ENCODE results near the gene BAIAP2. TPM values are rescaled to one million over a fixed set of nuclear protein-coding genes. Genes with fewer than 3 reads are reported as not detected.

Gene BAIAP2
- total RNA-seq, 1 donor from 2014 or later, result 48.9 TPM

DNA sequence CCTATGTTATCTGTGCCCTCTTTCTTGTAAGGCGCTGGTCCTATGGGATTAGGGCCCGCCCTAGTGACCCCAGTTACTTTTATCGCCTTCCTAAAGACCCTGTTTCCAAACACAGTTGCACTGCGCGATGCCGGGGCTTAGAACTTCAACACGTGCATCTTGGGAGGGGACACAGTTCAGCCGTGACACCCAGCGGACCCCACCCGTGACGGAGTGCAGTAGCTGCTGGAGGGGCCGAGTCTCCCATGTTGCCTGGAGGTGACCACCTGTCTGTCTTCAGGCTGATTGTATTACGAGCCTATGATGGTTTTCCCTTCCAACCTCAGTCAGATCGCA is 9.4 kb downstream of the BAIAP2 start:
- H3K4me3 Mint-ChIP-seq, result peak overlapping the region; percentile 16
- no peaks in the 10 kb centered on the region for H3K36me3 Mint-ChIP-seq
- peaks cover 55% of the 10 kb centered on the region for H3K4me1 Mint-ChIP-seq
- no peaks in the 10 kb centered on the region for H3K27me3 Mint-ChIP-seq (ENCODE audit: low read depth)
- TF ChIP-seq CTCF (IDR thresholded peaks at IDR 0.05; ENCODE audit: unreplicated experiment), result no peak
- no peaks in the 10 kb centered on the region for H3K9me3 Mint-ChIP-seq
- peak overlapping the region; percentile 98 for H3K27ac Mint-ChIP-seq
- no peak for DNase-seq (ENCODE audit: low spot score in 2 of 2, unreplicated experiment in 2 of 2)

DNA sequence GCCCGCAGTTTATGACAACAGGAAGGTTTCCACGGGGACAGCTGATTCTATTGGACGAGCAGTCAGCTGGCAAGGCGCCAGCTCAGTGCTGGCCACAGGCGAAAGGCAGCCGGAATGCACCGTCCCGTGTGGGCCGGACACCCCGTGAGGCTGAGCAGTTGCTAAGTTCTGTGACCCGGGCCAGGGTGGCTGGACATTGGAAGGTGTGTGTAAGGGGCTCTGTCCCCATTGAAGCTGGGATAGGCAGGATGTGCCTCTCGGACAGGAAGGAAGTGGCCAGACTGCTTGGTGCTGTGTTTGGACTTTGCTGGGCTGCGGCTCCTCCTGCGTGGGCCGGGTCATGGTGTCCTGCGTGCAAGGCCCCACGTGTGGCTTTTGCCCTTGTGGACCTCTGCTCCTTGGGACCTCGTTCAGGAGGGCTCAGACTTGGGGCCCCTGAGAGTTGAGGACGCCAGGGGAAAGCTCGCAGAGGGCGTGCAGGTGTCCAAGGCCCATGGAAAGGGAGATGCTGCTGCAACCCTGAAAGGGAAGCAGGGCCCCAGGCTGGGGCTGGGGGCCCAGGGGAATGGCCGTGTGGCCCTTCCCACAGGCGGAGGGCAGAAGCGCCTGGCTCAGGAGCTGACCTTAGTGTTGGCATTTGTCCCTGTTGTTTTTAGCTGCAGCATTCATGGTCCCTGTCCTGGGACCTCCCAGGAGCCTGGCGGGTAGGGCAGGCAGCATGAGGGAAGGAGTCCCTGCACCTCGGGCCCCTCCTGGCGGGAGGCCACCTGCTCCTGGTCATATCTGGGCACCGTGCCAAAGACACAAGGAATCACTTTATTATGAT is 10.0 kb downstream of the BAIAP2 start:
- Mint-ChIP-seq H3K27ac (peak overlapping the region; percentile 98), H3K4me1 (peaks cover 56% of the 10 kb centered on the region), H3K4me3 (peak overlapping the region; percentile 24), H3K9me3 (no peaks in the 10 kb centered on the region), H3K27me3 (ENCODE audit: low read depth) (no peaks in the 10 kb centered on the region), H3K36me3 (no peaks in the 10 kb centered on the region)
- TF ChIP-seq CTCF (IDR thresholded peaks at IDR 0.05; ENCODE audit: unreplicated experiment), result no peak
- DNase-seq (ENCODE audit: low spot score in 2 of 2, unreplicated experiment in 2 of 2), result peak; percentile 56 to 69

GRCh38 chr17:81045590-81046095 is 10.7 kb downstream of the BAIAP2 start:
- Mint-ChIP-seq H3K9me3 (no peaks in the 10 kb centered on the region), H3K27me3 (ENCODE audit: low read depth) (no peaks in the 10 kb centered on the region), H3K4me1 (peaks cover 54% of the 10 kb centered on the region), H3K27ac (peak overlapping the region; percentile 82), H3K36me3 (no peaks in the 10 kb centered on the region), H3K4me3 (peak overlapping the region; percentile 24)
- no peak for DNase-seq (ENCODE audit: low spot score in 2 of 2, unreplicated experiment in 2 of 2)
- TF ChIP-seq CTCF (IDR thresholded peaks at IDR 0.05; ENCODE audit: unreplicated experiment), result no peak

DNA sequence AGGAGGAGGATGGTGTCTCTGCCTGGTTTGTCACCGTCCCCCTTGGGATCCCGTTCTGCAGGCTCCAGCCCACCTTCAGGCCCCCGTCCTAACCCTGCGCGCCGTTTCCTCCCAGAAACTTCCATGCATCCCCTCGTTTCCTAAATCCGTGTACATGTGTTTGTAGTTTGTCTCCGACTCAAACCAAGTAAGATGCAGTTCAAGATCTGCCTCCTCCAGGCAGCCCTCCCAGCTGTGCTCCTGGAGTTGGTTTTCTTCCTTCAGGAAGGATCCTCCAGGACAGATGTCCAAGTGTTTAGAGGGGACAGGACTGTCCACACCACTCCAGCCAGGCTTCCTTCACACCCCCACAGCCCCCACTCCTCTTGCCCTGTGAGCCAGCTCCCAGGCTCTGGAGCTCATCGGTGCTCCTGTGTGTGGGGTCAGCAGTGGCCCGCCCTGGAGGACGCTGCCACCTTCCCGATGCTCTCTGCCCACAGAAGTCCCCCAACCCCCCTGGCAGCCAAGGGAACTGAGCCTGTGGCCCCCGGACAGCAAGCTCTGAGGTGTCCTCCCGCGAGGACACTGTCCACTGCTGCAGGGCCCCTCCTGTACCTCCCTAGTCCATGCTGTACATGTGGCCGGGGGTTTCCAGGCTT is 11.3 kb downstream of the BAIAP2 start:
- H3K9me3 Mint-ChIP-seq, result no peaks in the 10 kb centered on the region
- no peak overlapping the region for H3K4me3 Mint-ChIP-seq
- TF ChIP-seq CTCF (IDR thresholded peaks at IDR 0.05; ENCODE audit: unreplicated experiment), result no peak
- peak overlapping the region; percentile 33 for H3K27ac Mint-ChIP-seq
- peaks cover 54% of the 10 kb centered on the region for H3K4me1 Mint-ChIP-seq
- no peaks in the 10 kb centered on the region for H3K36me3 Mint-ChIP-seq
- no peaks in the 10 kb centered on the region for H3K27me3 Mint-ChIP-seq (ENCODE audit: low read depth)
- DNase-seq (ENCODE audit: low spot score in 2 of 2, unreplicated experiment in 2 of 2), result no peak

DNA sequence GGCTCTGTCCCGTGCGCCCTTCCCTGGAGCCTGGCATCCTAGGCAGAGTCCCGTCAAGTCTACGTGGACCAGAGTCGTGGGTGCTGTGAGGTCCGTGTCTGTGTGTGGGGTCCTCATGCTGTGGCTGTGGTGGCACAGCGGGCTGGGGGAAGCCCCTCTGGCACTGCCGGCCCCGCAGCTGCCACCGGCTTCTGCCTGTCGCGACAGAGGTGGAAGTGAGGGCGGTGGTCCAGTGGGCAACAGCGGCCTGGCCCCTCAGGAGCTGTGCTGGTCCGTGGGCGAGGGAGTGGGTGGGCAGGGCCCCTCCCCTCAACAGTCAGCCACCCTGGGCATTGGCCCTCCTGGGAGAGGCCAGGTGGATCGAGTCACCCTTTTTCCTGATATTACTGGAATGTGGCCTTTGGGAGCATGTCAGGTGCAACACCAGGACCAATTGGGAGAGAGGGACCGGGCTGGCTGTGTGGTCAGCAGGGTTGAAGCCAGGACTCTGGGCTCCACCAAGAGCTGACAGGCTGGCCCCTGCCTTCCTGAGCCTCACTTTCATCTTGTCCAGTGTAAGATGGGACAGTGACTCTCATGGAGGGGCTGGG is 11.9 kb downstream of the BAIAP2 start:
- H3K4me3 Mint-ChIP-seq, result no peak overlapping the region
- H3K9me3 Mint-ChIP-seq, result no peaks in the 10 kb centered on the region
- no peaks in the 10 kb centered on the region for H3K36me3 Mint-ChIP-seq
- DNase-seq (ENCODE audit: low spot score in 2 of 2, unreplicated experiment in 2 of 2), result no peak
- no peaks in the 10 kb centered on the region for H3K27me3 Mint-ChIP-seq (ENCODE audit: low read depth)
- H3K4me1 Mint-ChIP-seq, result peaks cover 55% of the 10 kb centered on the region
- H3K27ac Mint-ChIP-seq, result no peak overlapping the region
- TF ChIP-seq CTCF (IDR thresholded peaks at IDR 0.05; ENCODE audit: unreplicated experiment), result no peak
